Neural cell (in vitro differentiated cells): Measurements from ENCODE around the gene MICALL1. TPM values are rescaled to one million over a fixed set of nuclear protein-coding genes. Genes with fewer than 3 reads are reported as not detected.

ENCODE experiments used
- H2AFZ ChIP-seq: fragments of 200-600, 300-800 bp; sonication (generic), shearing (Covaris generic); 2 replicates; pipeline ENCODE4 v1.6.0; 2014; ENCODE audit warnings: low read depth, mild to moderate bottlenecking, antibody characterized with exemption, low read length, moderate library complexity
- H3F3A ChIP-seq: fragments of 200-600 bp; shearing (Covaris generic); 2 replicates; pipeline ENCODE4 v1.6.1; 2016; ENCODE audit warnings: mild to moderate bottlenecking, moderate library complexity, mixed read lengths, antibody characterized with exemption, low read length; ENCODE audit not compliant: insufficient read depth, poor library complexity, severe bottlenecking
- H3K27ac ChIP-seq: fragments of 200-600, 300-800 bp; sonication (generic), shearing (Covaris generic); 2 replicates; pipeline ENCODE4 v1.5.1; 2014; ENCODE audit warnings: mild to moderate bottlenecking, low read length, moderate library complexity
- H3K27me3 ChIP-seq: fragments of 300-800, 200-600 bp; sonication (generic), shearing (Covaris generic); 2 replicates; pipeline ENCODE4 v1.6.0; 2014; ENCODE audit warnings: mild to moderate bottlenecking, low read depth, low read length, moderate library complexity; ENCODE audit not compliant: insufficient read depth
- H3K36me3 ChIP-seq: fragments of 300-800, 200-600 bp; sonication (generic), shearing (Covaris generic); 2 replicates; pipeline ENCODE4 v1.5.1; 2014; ENCODE audit warnings: mild to moderate bottlenecking, antibody characterized with exemption, low read length, moderate library complexity; ENCODE audit not compliant: insufficient read depth
- H3K4me2 ChIP-seq: fragments of 300-800, 200-600 bp; sonication (generic), shearing (Covaris generic); 2 replicates; pipeline ENCODE4 v1.6.0; 2014; ENCODE audit warnings: mild to moderate bottlenecking, low read length
- H3K4me3 ChIP-seq: fragments of 300-800, 200-600 bp; sonication (generic), shearing (Covaris generic); 2 replicates; pipeline ENCODE4 v1.5.1; 2014; ENCODE audit warnings: mild to moderate bottlenecking, low read length, moderate library complexity
- H3K79me2 ChIP-seq: fragments of 200-600 bp; shearing (Covaris generic); replicated peaks from 2 replicates; pipeline ENCODE4 v1.6.0; 2014; ENCODE audit warnings: mild to moderate bottlenecking, low read length, moderate library complexity; ENCODE audit not compliant: insufficient read depth
- H3K9ac ChIP-seq: fragments of 300-800, 200-600 bp; sonication (generic), shearing (Covaris generic); 2 replicates; pipeline ENCODE4 v1.6.1; 2016; ENCODE audit warnings: mild to moderate bottlenecking, low read length, mixed read lengths
- H3K9me2 ChIP-seq: fragments of 200-600 bp; shearing (Covaris generic); 2 replicates; pipeline ENCODE4 v1.6.1; 2016; ENCODE audit warnings: mild to moderate bottlenecking, low read length, mixed read lengths; ENCODE audit not compliant: insufficient read depth
- H3K9me3 ChIP-seq: fragments of 200-600, 300-800 bp; sonication (generic), shearing (Covaris generic); 2 replicates; pipeline ENCODE4 v1.6.1; 2016; ENCODE audit warnings: mild to moderate bottlenecking, mixed run types, low read length, moderate library complexity, mixed read lengths
- H4K20me1 ChIP-seq: fragments of 200-600 bp; shearing (Covaris generic); 2 replicates; pipeline ENCODE4 v1.6.1; 2016; ENCODE audit warnings: mild to moderate bottlenecking, mixed run types; ENCODE audit not compliant: insufficient read depth
- CTCF ChIP-seq: fragments of 450-650 bp; IDR thresholded peaks from 2 replicates; pipeline ENCODE4 v1.5.1; 2014; ENCODE audit warnings: antibody characterized with exemption, mild to moderate bottlenecking, moderate library complexity; ENCODE audit not compliant: poor library complexity, severe bottlenecking
- EP300 ChIP-seq: fragments of 450-650 bp; conservative IDR thresholded peaks from 2 replicates; pipeline ENCODE4 v1.6.1; 2014; ENCODE audit warnings: antibody characterized with exemption, mild to moderate bottlenecking, moderate library complexity; ENCODE audit not compliant: poor library complexity, severe bottlenecking
- EZH2 ChIP-seq: fragments of 200-600, 300-800 bp; shearing (Covaris generic), sonication (generic); IDR thresholded peaks from 2 replicates; pipeline ENCODE4 v1.6.1; 2014; ENCODE audit warnings: antibody characterized with exemption, low read length, borderline replicate concordance, mild to moderate bottlenecking; ENCODE audit not compliant: insufficient read depth, poor library complexity, severe bottlenecking
- MXI1 ChIP-seq: fragments of 450-650 bp; conservative IDR thresholded peaks from 2 replicates; pipeline ENCODE4 v1.6.1; 2014; ENCODE audit warnings: antibody characterized with exemption, mild to moderate bottlenecking; ENCODE audit not compliant: poor library complexity, severe bottlenecking
- POLR2AphosphoS5 ChIP-seq: IDR thresholded peaks from 2 replicates; pipeline ENCODE4 v1.6.1; 2012
- RAD21 ChIP-seq: fragments of 450-650 bp; conservative IDR thresholded peaks from 2 replicates; pipeline ENCODE4 v1.6.1; 2014; ENCODE audit warnings: antibody characterized with exemption, mild to moderate bottlenecking, moderate library complexity
- REST ChIP-seq: IDR thresholded peaks from 2 replicates; pipeline ENCODE4 v1.6.1; 2012; ENCODE audit warnings: borderline replicate concordance
- SMC3 ChIP-seq: fragments of 450-650 bp; conservative IDR thresholded peaks from 2 replicates; pipeline ENCODE4 v1.6.1; 2014; ENCODE audit warnings: antibody characterized with exemption, mild to moderate bottlenecking, moderate library complexity; ENCODE audit not compliant: poor library complexity
- TAF1 ChIP-seq: IDR thresholded peaks from 2 replicates; pipeline ENCODE4 v1.6.1; 2012; ENCODE audit warnings: low read depth
- polyA plus RNA-seq: library from polyadenylated mRNA; depleted of rRNA; stranded (reverse); fragments of >200 nt; gene quantifications from 2 replicates; pipeline ENCODE4 v1.2.3, GENCODE V29; 2014

The MICALL1 gene
- polyA plus RNA-seq, 1 donor from 2014 or later = 11.4 TPM

- Histone ChIP-seq H3K9me3 (no peaks in the 10 kb centered on the region), H3K36me3 (no peaks in the 10 kb centered on the region), H3K27me3 (no peaks in the 10 kb centered on the region), H3K9me2 (no peaks in the 10 kb centered on the region), H3K79me2 (no peaks in the 10 kb centered on the region), H2AFZ (no peak overlapping the region), H3K27ac (no peak overlapping the region), H3K9ac (no peak overlapping the region), H3F3A (no peaks in the 10 kb centered on the region), H3K4me2 (no peak overlapping the region), H3K4me3 (no peak overlapping the region), H4K20me1 (no peaks in the 10 kb centered on the region)
- no peak for TF ChIP-seq EP300
- no peak for TF ChIP-seq POLR2AphosphoS5
- no peak for TF ChIP-seq MXI1
- TF ChIP-seq CTCF = no peak
- TF ChIP-seq SMC3 = no peak
- TF ChIP-seq TAF1 = no peak
- no peak for TF ChIP-seq RAD21
- TF ChIP-seq EZH2 = no peak
- TF ChIP-seq REST = no peak
These were observed 9.2 kb upstream of the MICALL1 start for GRCh38 chr22:37896939-37897338.

- Histone ChIP-seq H3K4me3 (no peak overlapping the region), H3K9ac (no peak overlapping the region), H3K9me3 (no peaks in the 10 kb centered on the region), H2AFZ (no peak overlapping the region), H3F3A (no peaks in the 10 kb centered on the region), H3K4me2 (no peak overlapping the region), H3K79me2 (no peaks in the 10 kb centered on the region), H4K20me1 (no peaks in the 10 kb centered on the region), H3K9me2 (no peaks in the 10 kb centered on the region), H3K27ac (no peak overlapping the region), H3K27me3 (no peaks in the 10 kb centered on the region), H3K36me3 (no peaks in the 10 kb centered on the region)
- TF ChIP-seq POLR2AphosphoS5 = no peak
- TF ChIP-seq SMC3 = no peak
- TF ChIP-seq CTCF = no peak
- TF ChIP-seq RAD21 = no peak
- TF ChIP-seq EP300 = no peak
- TF ChIP-seq REST = no peak
- TF ChIP-seq EZH2 = no peak
- no peak for TF ChIP-seq MXI1
- TF ChIP-seq TAF1 = no peak
These were observed 8.3 kb upstream of the MICALL1 start for GRCh38 chr22:37897807-37898206.
